Panc1 (cell line): ENCODE results near the gene ANO6.

ENCODE experiments used
- CTCF ChIP-seq: fragments of 450-650 bp; IDR thresholded peaks from 2 replicates; pipeline ENCODE4 v1.5.1; 2017; ENCODE audit warnings: mild to moderate bottlenecking
- POLR2AphosphoS5 ChIP-seq: IDR thresholded peaks from 2 replicates; pipeline ENCODE4 v1.6.1; 2012; ENCODE audit warnings: mild to moderate bottlenecking, low read depth, low read length, moderate library complexity

- TF ChIP-seq CTCF (no peak), POLR2AphosphoS5 (no peak)
Measured at GRCh38 chr12:45458854-45459807, 243.2 kb downstream of the ANO6 start.
